ENCODE results near the gene DLG2.

GRCh38 chr11:84819537-84819936 is 807.6 kb downstream of the DLG2 start:
- TF ChIP-seq CTCF (IDR thresholded peaks at IDR 0.05) (no peak), POLR2A (IDR thresholded peaks at IDR 0.05) (no peak)

Measured in suprapubic skin (tissue), 3 donors.